Neuronal stem cell (in vitro differentiated cells): ENCODE results near the gene TMEM156.
"Not testable (repeated sequence)": the region's sequence is repeated elsewhere in the genome, so short reads cannot be mapped to it uniquely, and the experiment has no call there.

Experiments used
- DNase-seq: peaks from one replicate; pipeline ENCODE4 v3.0.0-alpha.2; 2013; ENCODE audit warnings: low spot score
- H2AFZ ChIP-seq: one replicate; pipeline ENCODE4 v1.6.1; 2013; ENCODE audit warnings: mild to moderate bottlenecking, low read length, inconsistent platforms
- H2AK5ac ChIP-seq: 2 replicates; pipeline ENCODE4 v1.6.1; 2013; ENCODE audit warnings: low read depth, mild to moderate bottlenecking, inconsistent platforms, low read length, moderate library complexity, mixed read lengths
- H2BK120ac ChIP-seq: 2 replicates; pipeline ENCODE4 v1.6.1; 2013; ENCODE audit warnings: low read depth, mild to moderate bottlenecking, inconsistent platforms, low read length, moderate library complexity, mixed read lengths
- H2BK12ac ChIP-seq: one replicate; pipeline ENCODE4 v1.6.1; 2013; ENCODE audit warnings: low read length, inconsistent platforms
- H2BK15ac ChIP-seq: 2 replicates; pipeline ENCODE4 v1.6.1; 2013; ENCODE audit warnings: mild to moderate bottlenecking, low read length, inconsistent platforms, mixed read lengths
- H2BK5ac ChIP-seq: one replicate; pipeline ENCODE4 v1.6.1; 2013; ENCODE audit warnings: inconsistent platforms, mild to moderate bottlenecking, low read length, moderate library complexity
- H3K14ac ChIP-seq: one replicate; pipeline ENCODE4 v1.6.1; 2013; ENCODE audit warnings: low read length, inconsistent platforms
- H3K18ac ChIP-seq: 2 replicates; pipeline ENCODE4 v1.6.1; 2013; ENCODE audit warnings: low read length, inconsistent platforms
- H3K23ac ChIP-seq: 2 replicates; pipeline ENCODE4 v1.6.1; 2013; ENCODE audit warnings: low read depth, mild to moderate bottlenecking, mixed read lengths, low read length, inconsistent platforms; ENCODE audit not compliant: poor library complexity
- H3K27ac ChIP-seq: replicated peaks from 3 replicates; pipeline ENCODE4 v1.5.1; 2013; ENCODE audit warnings: low read length, inconsistent platforms
- H3K27me3 ChIP-seq, 3 experiments: 2 replicates each; pipeline ENCODE4 v1.6.1; 2013; ENCODE audit warnings: low read length in 3 of 3, mild to moderate bottlenecking in 2 of 3, inconsistent platforms in 1 of 3, low read depth in 1 of 3, mixed read lengths in 1 of 3, moderate library complexity in 1 of 3; ENCODE audit not compliant: control insufficient read depth in 3 of 3, insufficient read depth in 3 of 3
- H3K36me3 ChIP-seq, 2 donors: replicated peaks in 1 of 2; 2 replicates each; pipeline ENCODE4 v1.6.1; 2013; ENCODE audit warnings: low read length in 2 of 2; ENCODE audit not compliant: control insufficient read depth in 2 of 2, insufficient read depth in 2 of 2
- H3K4ac ChIP-seq: 2 replicates; pipeline ENCODE4 v1.6.1; 2013; ENCODE audit warnings: inconsistent platforms, mild to moderate bottlenecking, low read length, moderate library complexity
- H3K4me1 ChIP-seq, 2 donors: 1 replicate in 1 of 2; 2 replicates in 1 of 2; pipeline ENCODE4 v1.6.1; 2013; ENCODE audit warnings: low read length in 2 of 2, low read depth in 1 of 2; ENCODE audit not compliant: control insufficient read depth in 2 of 2, insufficient read depth in 1 of 2
- H3K4me2 ChIP-seq: one replicate; pipeline ENCODE4 v1.6.1; 2013; ENCODE audit warnings: mild to moderate bottlenecking, low read length, inconsistent platforms; ENCODE audit not compliant: insufficient read depth, poor library complexity, severe bottlenecking
- H3K4me3 ChIP-seq, 2 donors: 2 replicates each; pipeline ENCODE4 v1.5.1; 2013; ENCODE audit warnings: low read length in 2 of 2, mild to moderate bottlenecking in 2 of 2, inconsistent platforms in 1 of 2, moderate library complexity in 1 of 2
- H3K79me1 ChIP-seq: one replicate; pipeline ENCODE4 v1.6.1; 2013; ENCODE audit warnings: low read depth, mild to moderate bottlenecking, inconsistent platforms, low read length, moderate library complexity
- H3K9ac ChIP-seq: one replicate; pipeline ENCODE4 v1.6.1; 2013; ENCODE audit warnings: mild to moderate bottlenecking, low read depth, low read length, inconsistent platforms; ENCODE audit not compliant: poor library complexity
- H3K9me3 ChIP-seq, 2 donors: replicated peaks in 1 of 2; 2 replicates each; pipeline versions ENCODE3 to v1.6.1; 2013; ENCODE audit warnings: low read length in 2 of 2, mild to moderate bottlenecking in 2 of 2, inconsistent platforms in 1 of 2, low read depth in 1 of 2, mixed read lengths in 1 of 2, moderate library complexity in 1 of 2; ENCODE audit not compliant: control insufficient read depth in 2 of 2, insufficient read depth in 1 of 2
- H4K8ac ChIP-seq: one replicate; pipeline ENCODE4 v1.6.1; 2013; ENCODE audit warnings: low read depth, mild to moderate bottlenecking, inconsistent platforms, low read length, moderate library complexity
- H4K91ac ChIP-seq: one replicate; pipeline ENCODE4 v1.6.1; 2013; ENCODE audit warnings: low read length, low read depth, mild to moderate bottlenecking, inconsistent platforms; ENCODE audit not compliant: poor library complexity
- WGBS, 2 donors: extraction: QIAGEN DNeasy Blood & Tissue Kit; methylation state at CpG; one replicate each; pipeline ENCODE4 v1.1.7; 2013; ENCODE audit warnings: missing lambda C conversion rate in 2 of 2, mixed read lengths in 1 of 2; ENCODE audit not compliant: insufficient read length in 2 of 2, insufficient replicate concordance in 1 of 2; ENCODE audit errors: extremely low coverage in 2 of 2; 5-methylcytosine and 5-hydroxymethylcytosine counted together

TMEM156 gene

GRCh38 chr4:38959248-38959647, 73.0 kb downstream of the TMEM156 start:
- H4K91ac ChIP-seq, H2BK5ac ChIP-seq, H3K36me3 ChIP-seq, DNase-seq, H3K4ac ChIP-seq, H3K4me2 ChIP-seq, H3K27ac ChIP-seq, H3K9me3 ChIP-seq, H3K4me1 ChIP-seq, H3K27me3 ChIP-seq, H2BK15ac ChIP-seq, H3K4me3 ChIP-seq, H3K23ac ChIP-seq, H2BK12ac ChIP-seq, H4K8ac ChIP-seq, H3K18ac ChIP-seq, H3K14ac ChIP-seq, H2AFZ ChIP-seq, H2BK120ac ChIP-seq, H3K9ac ChIP-seq, H3K79me1 ChIP-seq, H2AK5ac ChIP-seq: not testable (repeated sequence)
- WGBS, 2 donors: no CpG with 5 or more reads among the region's 5 CpGs

GRCh38 chr4:38958453-38959190, 73.6 kb downstream of the TMEM156 start:
- Histone ChIP-seq H3K18ac (no peak overlapping the region), H2BK5ac (no peak overlapping the region), H3K14ac (no peak overlapping the region), H3K4me3 (no peak overlapping the region), H3K9ac (no peak overlapping the region), H4K8ac (no peak overlapping the region), H3K9me3 (no peaks in the 10 kb centered on the region), H3K79me1 (no peaks in the 10 kb centered on the region), H4K91ac (no peak overlapping the region), H2BK12ac (no peak overlapping the region), H2AK5ac (no peak overlapping the region), H2BK15ac (no peak overlapping the region), H3K27me3 (peaks cover 0 to 4% (median 0%) of the 10 kb centered on the region in 3 experiments), H3K4me2 (no peak overlapping the region), H3K4ac (no peak overlapping the region), H2AFZ (no peak overlapping the region), H3K36me3 (no peaks in the 10 kb centered on the region), H3K27ac (no peak overlapping the region), H2BK120ac (no peak overlapping the region), H3K23ac (no peak overlapping the region), H3K4me1 (peaks cover under 1 to 4% of the 10 kb centered on the region in 2 donors)
- no CpG with 5 or more reads among the region's 4 CpGs for WGBS, 2 donors
- DNase-seq: no peak

GRCh38 chr4:38957893-38958292, 74.3 kb downstream of the TMEM156 start:
- Histone ChIP-seq H3K36me3 (no peaks in the 10 kb centered on the region), H3K14ac (no peak overlapping the region), H3K27ac (no peak overlapping the region), H2BK5ac (no peak overlapping the region), H4K8ac (no peak overlapping the region), H3K9ac (no peak overlapping the region), H3K79me1 (no peaks in the 10 kb centered on the region), H3K4me3 (no peak overlapping the region), H3K23ac (no peak overlapping the region), H2BK12ac (no peak overlapping the region), H3K4me1 (peaks cover 2 to 4% of the 10 kb centered on the region in 2 donors), H3K4me2 (no peak overlapping the region), H3K27me3 (no peaks in the 10 kb centered on the region), H2BK15ac (no peak overlapping the region), H2AK5ac (no peak overlapping the region), H3K9me3 (no peaks in the 10 kb centered on the region), H4K91ac (no peak overlapping the region), H3K4ac (no peak overlapping the region), H2BK120ac (no peak overlapping the region), H2AFZ (no peak overlapping the region), H3K18ac (no peak overlapping the region)
- DNase-seq: no peak
- WGBS, 2 donors: no CpG with 5 or more reads among the region's 3 CpGs

- no peak overlapping the region for H3K4me2 ChIP-seq
- no peak overlapping the region for H3K14ac ChIP-seq
- H2AK5ac ChIP-seq: no peak overlapping the region
- WGBS, 2 donors: no CpG with 5 or more reads among the region's 5 CpGs
- no peaks in the 10 kb centered on the region for H3K79me1 ChIP-seq
- no peak overlapping the region for H4K91ac ChIP-seq
- no peak overlapping the region for H3K9ac ChIP-seq
- H3K4ac ChIP-seq: no peak overlapping the region
- no peak overlapping the region for H2BK120ac ChIP-seq
- H2AFZ ChIP-seq: no peak overlapping the region
- no peaks in the 10 kb centered on the region for H3K27me3 ChIP-seq
- no peak for DNase-seq
- peaks cover 2 to 4% of the 10 kb centered on the region in 2 donors for H3K4me1 ChIP-seq
- H2BK12ac ChIP-seq: no peak overlapping the region
- H3K23ac ChIP-seq: no peak overlapping the region
- H3K4me3 ChIP-seq: no peak overlapping the region
- no peak overlapping the region for H3K27ac ChIP-seq
- H3K18ac ChIP-seq: no peak overlapping the region
- no peak overlapping the region for H2BK5ac ChIP-seq
- no peaks in the 10 kb centered on the region for H3K9me3 ChIP-seq
- H4K8ac ChIP-seq: no peak overlapping the region
- H2BK15ac ChIP-seq: no peak overlapping the region
- no peaks in the 10 kb centered on the region for H3K36me3 ChIP-seq
These were observed 74.9 kb downstream of the TMEM156 start for GRCh38 chr4:38957261-38957815.
